Astrocyte (in vitro differentiated cells and primary cell): ENCODE results near the gene MKNK1. TPM values are rescaled to one million over a fixed set of nuclear protein-coding genes. Genes with fewer than 3 reads are reported as not detected.
"Not testable (repeated sequence)": the region's sequence is repeated elsewhere in the genome, so short reads cannot be mapped to it uniquely, and the experiment has no call there.

Experiments
- DNase-seq: peaks from one replicate; pipeline ENCODE4 v3.0.0-alpha.2; 2010; ENCODE audit warnings: low read depth
- FAIRE-seq: peaks from 2 replicates; lab custom pipeline; 2011; peaks lifted over from hg19 to GRCh38; lab: Jason Lieb, UNC
- H2AFZ ChIP-seq: 2 replicates; pipeline ENCODE4 v1.6.0; 2012; ENCODE audit warnings: low read depth, low read length, inconsistent platforms
- H3K27ac ChIP-seq: 2 replicates; pipeline ENCODE4 v1.5.1; 2011; ENCODE audit warnings: low read depth, low read length, inconsistent platforms
- H3K27me3 ChIP-seq: 2 replicates; pipeline ENCODE4 v1.6.0; 2011; ENCODE audit warnings: low read length, inconsistent platforms; ENCODE audit not compliant: insufficient read depth
- H3K36me3 ChIP-seq: 2 replicates; pipeline ENCODE4 v1.5.1; 2011; ENCODE audit warnings: low read length, inconsistent platforms; ENCODE audit not compliant: insufficient read depth
- H3K4me1 ChIP-seq: 2 replicates; pipeline ENCODE4 v1.5.1; 2011; ENCODE audit warnings: low read length, inconsistent platforms; ENCODE audit not compliant: insufficient read depth
- H3K4me2 ChIP-seq: 2 replicates; pipeline ENCODE4 v1.6.0; 2012; ENCODE audit warnings: low read length, inconsistent platforms
- H3K4me3 ChIP-seq: 2 replicates; pipeline ENCODE4 v1.5.1; 2011; ENCODE audit warnings: low read depth, mild to moderate bottlenecking, low read length, inconsistent platforms; ENCODE audit not compliant: insufficient read depth
- H3K79me2 ChIP-seq: 2 replicates; pipeline ENCODE4 v1.6.0; 2012; ENCODE audit warnings: mild to moderate bottlenecking, low read length, inconsistent platforms; ENCODE audit not compliant: insufficient read depth
- H3K9ac ChIP-seq: 2 replicates; pipeline ENCODE4 v1.6.0; 2012; ENCODE audit warnings: mild to moderate bottlenecking, low read length, inconsistent platforms
- H3K9me3 ChIP-seq: 2 replicates; pipeline ENCODE4 v1.5.1; 2012; ENCODE audit warnings: low read depth, mild to moderate bottlenecking, low read length, inconsistent platforms; ENCODE audit not compliant: insufficient read depth
- H4K20me1 ChIP-seq: 2 replicates; pipeline ENCODE4 v1.6.0; 2012; ENCODE audit warnings: low read length, inconsistent platforms; ENCODE audit not compliant: insufficient read depth
- H3K27ac Mint-ChIP-seq: one replicate; pipeline ENCODE4 v1.8.0; 2021; ENCODE audit warnings: mild to moderate bottlenecking, mixed read lengths; ENCODE audit not compliant: unreplicated experiment
- H3K27me3 Mint-ChIP-seq: one replicate; pipeline ENCODE4 v1.8.0; 2021; ENCODE audit warnings: low read depth, mixed read lengths; ENCODE audit not compliant: unreplicated experiment
- H3K36me3 Mint-ChIP-seq: one replicate; pipeline ENCODE4 v1.8.0; 2021; ENCODE audit warnings: low read depth, mixed read lengths; ENCODE audit not compliant: unreplicated experiment
- H3K4me1 Mint-ChIP-seq: one replicate; pipeline ENCODE4 v1.8.0; 2021; ENCODE audit warnings: low read depth, mixed read lengths; ENCODE audit not compliant: unreplicated experiment
- H3K4me3 Mint-ChIP-seq: one replicate; pipeline ENCODE4 v1.8.0; 2021; ENCODE audit warnings: mild to moderate bottlenecking, moderate library complexity, mixed read lengths; ENCODE audit not compliant: unreplicated experiment
- H3K9me3 Mint-ChIP-seq: one replicate; pipeline ENCODE4 v1.8.0; 2021; ENCODE audit warnings: mild to moderate bottlenecking, mixed read lengths; ENCODE audit not compliant: unreplicated experiment
- CTCF ChIP-seq: IDR thresholded peaks from 2 replicates; pipeline ENCODE4 v1.5.1; 2011; ENCODE audit warnings: low read depth, mild to moderate bottlenecking, inconsistent platforms, low read length, moderate library complexity; ENCODE audit not compliant: insufficient read depth
- EZH2 ChIP-seq: IDR thresholded peaks from 2 replicates; pipeline ENCODE4 v1.6.1; 2012; ENCODE audit warnings: mild to moderate bottlenecking, low read length, inconsistent platforms; ENCODE audit not compliant: insufficient read depth
- total RNA-seq: library from RNA; stranded (reverse); gene quantifications from 2 replicates; pipeline ENCODE4 v1.2.1, GENCODE V29; 2021

Gene MKNK1
- total RNA-seq, 1 donor from 2014 or later = 26.9 TPM

GRCh38 chr1:46652321-46653100 lies 48.4 kb upstream of the MKNK1 start:
- TF ChIP-seq CTCF (no peak), EZH2 (no peak)
- Histone ChIP-seq H3K4me1 (no peaks in the 10 kb centered on the region), H3K27ac (no peak overlapping the region), H3K9ac (no peak overlapping the region), H2AFZ (no peak overlapping the region), H3K9me3 (no peaks in the 10 kb centered on the region), H3K4me3 (no peak overlapping the region), H3K4me2 (no peak overlapping the region), H3K27me3 (no peaks in the 10 kb centered on the region), H3K36me3 (peaks cover 9% of the 10 kb centered on the region), H3K79me2 (no peaks in the 10 kb centered on the region), H4K20me1 (no peaks in the 10 kb centered on the region)
- DNase-seq (no peak), FAIRE-seq (no peak)
- Mint-ChIP-seq H3K9me3 (peaks cover under 1% of the 10 kb centered on the region), H3K36me3 (peaks cover 26% of the 10 kb centered on the region), H3K4me1 (peaks cover 12% of the 10 kb centered on the region), H3K27me3 (no peaks in the 10 kb centered on the region), H3K27ac (no peak overlapping the region), H3K4me3 (no peak overlapping the region)

GRCh38 chr1:46651152-46651551 lies 47.1 kb upstream of the MKNK1 start:
- not testable (repeated sequence) for DNase-seq, H3K27me3 Mint-ChIP-seq, H3K9me3 Mint-ChIP-seq, H4K20me1 ChIP-seq, H3K4me2 ChIP-seq, H3K79me2 ChIP-seq, FAIRE-seq, H3K4me3 Mint-ChIP-seq, H3K4me1 ChIP-seq, H3K9me3 ChIP-seq, H3K27ac ChIP-seq, H3K27me3 ChIP-seq, H3K27ac Mint-ChIP-seq, H3K9ac ChIP-seq, H3K4me3 ChIP-seq, H2AFZ ChIP-seq
- H3K4me1 Mint-ChIP-seq = peaks cover 14% of the 10 kb centered on the region
- peaks cover 11% of the 10 kb centered on the region for H3K36me3 ChIP-seq
- peaks cover 31% of the 10 kb centered on the region for H3K36me3 Mint-ChIP-seq

GRCh38 chr1:46650491-46650890 lies 46.4 kb upstream of the MKNK1 start:
- Histone ChIP-seq H4K20me1 (no peaks in the 10 kb centered on the region), H3K9ac (no peak overlapping the region), H3K4me3 (no peak overlapping the region), H3K36me3 (peaks cover 11% of the 10 kb centered on the region), H2AFZ (no peak overlapping the region), H3K27me3 (no peaks in the 10 kb centered on the region), H3K79me2 (no peaks in the 10 kb centered on the region), H3K27ac (no peak overlapping the region), H3K4me1 (no peaks in the 10 kb centered on the region), H3K9me3 (no peaks in the 10 kb centered on the region), H3K4me2 (no peak overlapping the region)
- FAIRE-seq (no peak), DNase-seq (no peak)
- no peak overlapping the region for H3K27ac Mint-ChIP-seq
- H3K4me1 Mint-ChIP-seq = peaks cover 14% of the 10 kb centered on the region
- no peaks in the 10 kb centered on the region for H3K27me3 Mint-ChIP-seq
- peaks cover 5% of the 10 kb centered on the region for H3K9me3 Mint-ChIP-seq
- no peak overlapping the region for H3K4me3 Mint-ChIP-seq
- TF ChIP-seq EZH2 (no peak), CTCF (no peak)
- H3K36me3 Mint-ChIP-seq = peaks cover 31% of the 10 kb centered on the region
